Stimulated activated CD8-positive, alpha-beta memory T cell treated with anti-CD3 and anti-CD28 coated beads, Interleukin-15, amount 100 ng/mL, for 24 hours (primary cell): Measurements from ENCODE around the gene LRBA.
"Not testable (repeated sequence)": the region's sequence is repeated elsewhere in the genome, so short reads cannot be mapped to it uniquely, and the experiment has no call there.

Source experiments
- DNase-seq: peaks from one replicate; pipeline ENCODE4 v3.0.0-alpha.2; 2020; ENCODE audit warnings: low read depth

The LRBA gene

GRCh38 chr4:151014521-151015458 lies at the start of gene LRBA:
Gene LRBA, minus strand, starts transcription at chr4:151015284. Its CDS starts 642 bp downstream, at chr4:151014642.
- peak; percentile 56 for DNase-seq

- not testable (repeated sequence) for DNase-seq
These were observed 48.1 kb upstream of the LRBA start for GRCh38 chr4:151063143-151063542.

DNA sequence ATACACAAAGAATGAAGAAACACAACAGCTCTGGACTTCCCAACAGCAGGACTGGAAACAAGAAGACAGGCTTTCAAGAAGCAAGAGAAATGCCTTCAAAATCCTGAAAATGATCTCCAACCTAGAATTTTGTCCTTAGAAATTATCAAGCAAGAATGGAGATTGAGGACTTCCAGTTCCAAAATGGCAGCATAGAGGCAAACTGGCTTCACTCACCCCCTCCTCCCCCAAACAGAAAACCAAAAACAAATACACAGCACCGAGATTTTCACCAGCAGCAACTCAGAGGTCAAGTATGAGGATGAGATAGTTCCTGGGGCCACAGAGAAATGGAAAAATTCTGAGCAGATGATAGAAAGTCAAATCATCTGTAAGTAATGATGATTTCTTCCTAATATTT lies 40.5 kb upstream of the LRBA start:
- no peak for DNase-seq

GRCh38 chr4:151052785-151053184 lies 37.7 kb upstream of the LRBA start:
- no peak for DNase-seq

GRCh38 chr4:151049430-151049884 lies 34.4 kb upstream of the LRBA start:
- DNase-seq, result no peak

GRCh38 chr4:151048913-151049312 lies 33.8 kb upstream of the LRBA start:
- no peak for DNase-seq

- DNase-seq, result no peak
These were observed 31.5 kb upstream of the LRBA start for GRCh38 chr4:151046609-151047008.

GRCh38 chr4:151045907-151046306 lies 30.8 kb upstream of the LRBA start:
- no peak for DNase-seq

DNA sequence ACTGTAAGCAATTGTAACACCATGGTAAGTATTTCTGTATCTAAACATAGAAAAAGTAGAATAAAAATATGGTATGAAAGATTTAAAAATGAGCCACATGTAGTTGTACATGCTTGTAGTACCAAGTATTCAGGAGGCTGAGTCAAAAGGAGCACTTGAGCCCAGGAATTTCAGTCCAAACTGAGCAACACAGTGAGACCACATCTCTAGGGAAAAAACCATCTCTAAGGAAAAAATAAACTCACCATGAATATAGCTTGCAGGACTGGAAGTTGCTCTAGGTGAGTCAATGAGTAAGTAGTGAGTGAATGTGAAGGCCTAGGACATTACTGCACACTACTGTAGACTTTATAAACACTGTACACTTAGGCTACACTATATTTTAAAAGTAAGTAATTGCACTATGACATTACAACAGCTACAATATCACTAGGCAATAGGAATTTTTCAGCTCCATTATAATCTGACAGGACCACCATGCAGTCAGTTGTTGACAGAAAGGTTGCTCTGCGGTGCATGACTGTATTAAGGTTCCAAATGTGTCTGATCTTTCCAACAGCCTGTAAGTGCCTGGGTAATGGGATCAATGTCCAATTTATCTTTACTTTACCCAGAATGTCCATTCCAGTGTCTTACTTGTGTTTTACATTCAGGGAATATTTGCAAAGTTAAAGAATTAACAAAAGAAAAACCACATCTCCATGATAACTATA lies 28.9 kb upstream of the LRBA start:
- DNase-seq, result no peak

DNA sequence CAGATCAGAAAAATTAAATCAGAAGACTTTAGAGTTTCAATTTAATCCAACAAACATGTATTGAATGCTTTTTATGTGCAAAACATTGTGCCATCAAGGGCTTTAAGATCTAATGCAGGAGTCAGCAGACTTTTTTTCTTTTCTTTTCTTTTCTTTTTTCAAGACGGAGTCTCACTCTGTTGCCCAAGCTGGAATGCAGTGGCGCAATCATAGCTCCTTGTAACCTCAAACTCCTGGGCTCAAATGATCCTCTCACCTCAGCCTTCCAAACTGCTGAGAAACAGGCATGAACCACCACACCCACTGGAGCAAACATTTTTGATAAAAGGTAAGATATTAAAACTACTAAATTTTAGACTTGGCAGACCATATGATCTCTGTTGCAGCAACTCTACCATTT lies 24.6 kb upstream of the LRBA start:
- DNase-seq, result no peak

GRCh38 chr4:151038452-151039157 lies 23.5 kb upstream of the LRBA start:
- no peak for DNase-seq

DNA sequence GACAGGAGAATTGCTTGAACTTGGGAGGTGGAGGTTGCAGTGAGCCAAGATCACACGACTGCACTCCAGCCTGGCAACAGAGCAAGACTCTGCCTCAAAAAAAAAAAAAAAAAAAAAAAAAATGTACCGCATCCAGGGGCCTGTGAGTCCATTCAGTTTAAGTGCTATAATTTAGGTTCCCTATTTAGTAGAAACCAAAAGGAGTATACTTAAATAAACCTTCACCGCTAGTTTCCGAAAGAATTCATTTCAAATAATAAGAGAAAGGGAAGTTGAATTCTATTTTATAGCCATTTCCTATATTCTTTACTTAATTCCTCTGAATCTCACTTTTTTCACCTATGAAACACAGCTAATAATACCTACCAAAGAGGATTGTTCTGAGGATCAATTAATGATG lies 20.8 kb upstream of the LRBA start:
- no peak for DNase-seq

- no peak for DNase-seq
These were observed 20.2 kb upstream of the LRBA start for GRCh38 chr4:151035328-151035727.

- no peak for DNase-seq
These were observed 19.7 kb upstream of the LRBA start for GRCh38 chr4:151034829-151035228.

GRCh38 chr4:151031831-151032605 lies 16.9 kb upstream of the LRBA start:
- no peak for DNase-seq

DNA sequence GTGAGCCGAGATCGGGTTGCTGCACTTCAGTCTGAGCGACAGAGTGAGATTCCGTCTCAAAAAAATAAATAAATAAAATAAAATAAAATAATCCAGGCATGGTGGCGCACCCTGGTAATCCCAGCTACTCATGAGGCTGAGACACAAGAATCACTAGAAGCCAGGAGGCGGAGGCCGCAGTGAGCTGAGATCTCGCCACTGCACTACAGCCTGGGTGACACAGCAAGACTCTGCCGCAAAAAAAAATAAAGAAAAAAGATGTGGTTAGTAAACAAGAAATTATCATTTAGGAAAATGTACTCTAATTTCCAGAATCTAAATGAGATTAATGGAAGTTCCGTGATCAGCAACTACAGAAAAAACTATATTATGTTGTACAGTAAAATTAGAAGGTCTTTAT lies 14.5 kb upstream of the LRBA start:
- DNase-seq, result no peak

DNA sequence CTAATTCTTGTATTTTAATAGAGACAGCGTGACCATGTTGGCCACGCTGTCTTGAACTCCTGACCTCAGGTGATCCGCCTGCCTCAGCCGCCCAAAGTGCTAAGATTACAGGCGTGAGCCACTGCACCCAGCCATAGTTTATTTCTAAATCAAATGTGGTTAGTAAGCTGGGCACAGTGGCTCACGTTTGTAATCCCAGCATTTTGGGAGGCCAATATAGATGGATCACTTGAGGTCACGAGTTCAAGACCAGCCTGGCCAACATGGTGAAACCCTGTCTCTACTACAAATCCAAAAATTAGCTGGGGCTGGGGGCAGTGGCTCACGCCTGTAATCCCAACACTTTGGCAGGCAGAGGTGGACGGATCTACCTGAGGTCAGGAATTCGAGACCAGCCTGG lies 13.9 kb upstream of the LRBA start:
- DNase-seq, result not testable (repeated sequence)

DNA sequence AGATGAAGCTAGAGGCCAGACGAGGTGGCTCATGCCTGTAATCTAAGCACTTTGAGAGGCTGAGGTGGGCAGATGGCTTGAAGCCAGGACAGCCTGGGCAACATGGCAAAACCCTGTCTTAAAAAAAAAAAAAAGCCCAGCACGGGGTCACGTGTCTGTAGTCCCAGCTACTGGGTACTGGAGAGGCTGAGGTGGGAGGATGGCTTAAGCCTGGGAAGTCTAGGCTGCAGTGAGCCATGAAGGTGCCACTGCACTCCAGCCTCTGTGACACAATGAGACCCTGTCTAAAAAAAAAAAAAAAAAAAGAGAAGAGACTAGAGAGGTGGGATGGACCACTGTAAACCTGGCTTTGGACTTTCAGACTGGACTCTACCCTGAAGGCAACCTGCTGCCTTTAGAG lies 10.7 kb upstream of the LRBA start:
- DNase-seq, result no peak

GRCh38 chr4:151022586-151022985 lies 7.5 kb upstream of the LRBA start:
- DNase-seq, result no peak

DNA sequence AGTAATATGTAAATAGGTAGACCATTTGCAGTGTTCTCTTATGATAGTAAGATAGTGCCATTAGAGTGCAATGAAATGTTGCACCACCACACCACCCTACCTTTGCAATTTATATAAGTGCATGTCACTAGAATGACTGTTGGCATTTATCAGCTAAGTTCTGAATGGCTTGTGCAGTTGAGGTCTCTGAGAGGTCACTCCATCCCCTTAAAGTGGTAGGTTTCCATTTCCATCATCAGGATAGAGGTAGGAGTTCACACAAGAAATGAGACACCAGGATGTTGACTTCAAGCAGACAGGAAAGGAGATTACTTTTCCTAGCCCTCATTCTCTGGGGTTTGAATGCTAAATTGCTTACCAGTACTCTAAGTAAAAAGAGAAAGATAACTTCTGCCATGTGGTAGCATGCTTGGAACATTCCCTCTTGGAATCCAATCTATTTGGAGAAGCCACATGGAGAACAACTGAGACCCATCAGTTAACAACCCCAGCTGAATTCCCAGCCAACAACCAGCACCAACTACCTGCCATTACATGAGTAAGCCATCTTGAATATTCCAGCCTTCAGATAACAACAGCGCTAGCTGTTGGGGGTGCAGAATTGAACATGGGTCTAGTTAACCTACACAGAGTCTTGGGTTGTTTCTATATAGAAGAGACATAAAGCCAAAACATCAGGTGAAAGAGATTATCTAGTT lies 6.7 kb upstream of the LRBA start:
- no peak for DNase-seq
